ENCODE data around the gene SPTLC3.

Gene SPTLC3

DNA sequence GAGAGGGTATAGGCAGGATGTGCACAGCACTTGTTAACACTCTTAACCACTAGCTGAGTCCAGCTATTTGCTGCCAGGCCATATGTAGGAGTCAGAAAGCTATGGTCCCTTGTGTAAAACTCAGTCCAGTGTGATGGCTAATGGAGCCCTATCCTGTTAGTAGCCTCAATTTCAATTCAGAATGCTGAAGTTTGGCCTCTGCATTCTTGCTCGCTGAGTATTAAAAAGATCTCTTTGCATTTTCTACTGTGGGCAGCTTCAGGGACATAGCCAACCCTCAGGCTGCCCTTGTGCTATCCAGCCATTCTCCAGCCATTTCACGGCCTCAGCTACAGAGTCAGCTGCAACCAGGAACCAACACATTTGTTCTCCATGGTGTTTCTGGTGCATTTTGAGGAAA is 92.5 kb downstream of the SPTLC3 start:
- FAIRE-seq = no peak

DNA sequence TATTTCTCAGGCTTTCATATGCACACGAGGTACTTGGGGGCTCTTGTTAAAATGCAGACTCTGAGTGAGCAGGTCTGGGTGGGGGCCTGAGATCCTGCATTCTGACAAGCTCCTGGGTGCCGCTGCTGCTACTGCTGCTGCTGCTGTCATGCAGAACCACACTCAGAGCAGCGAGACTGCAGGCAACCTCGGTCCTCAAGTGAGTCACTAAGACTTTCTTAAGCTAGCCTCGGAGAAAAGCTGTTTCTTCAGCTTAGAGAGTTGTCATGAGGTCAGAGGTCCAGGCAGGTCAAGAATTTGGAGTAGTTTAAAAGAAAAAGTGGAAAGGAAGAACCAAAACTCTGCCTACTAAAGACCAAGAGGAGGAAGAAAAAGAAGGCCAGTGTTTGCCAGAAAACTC is 92.9 kb downstream of the SPTLC3 start:
- no peak for FAIRE-seq

DNA sequence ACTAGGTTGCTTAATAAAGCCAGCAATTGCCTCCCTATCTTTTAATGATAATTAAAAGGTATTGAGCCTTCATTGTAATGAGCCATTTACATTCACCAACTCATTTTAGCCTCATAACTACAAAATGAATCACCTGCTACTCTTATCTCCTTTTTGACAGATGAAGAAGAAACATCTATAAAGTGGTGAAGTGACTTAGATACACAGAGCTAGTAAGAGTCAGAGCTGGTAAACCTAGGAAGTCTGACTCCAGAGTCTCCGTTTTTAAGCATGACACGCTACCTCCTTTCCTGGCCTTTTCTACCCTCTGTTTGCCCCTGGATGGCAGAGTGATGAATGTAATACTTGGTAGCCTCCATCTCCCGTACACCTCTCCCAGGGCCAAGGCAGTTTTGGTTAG is 93.5 kb downstream of the SPTLC3 start:
- FAIRE-seq = no peak

DNA sequence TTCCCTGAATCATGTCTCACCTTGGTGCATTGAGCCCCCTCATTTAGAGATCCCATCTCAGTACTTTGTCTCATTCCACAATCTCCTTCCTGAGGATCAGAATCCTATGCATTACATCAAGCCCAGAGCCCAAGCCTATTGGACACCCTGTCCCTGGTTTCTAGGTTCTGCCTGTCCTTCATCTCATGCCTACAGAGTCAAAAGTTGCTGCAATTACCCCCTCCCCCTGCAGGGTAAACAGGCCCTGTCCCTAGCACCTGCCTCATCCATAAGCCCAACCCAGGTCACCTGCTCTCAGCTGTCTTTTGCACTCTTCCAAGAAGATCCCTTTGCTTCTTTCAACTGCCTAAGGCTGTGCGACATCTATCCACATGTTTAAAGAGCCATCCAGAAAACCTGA is 93.9 kb downstream of the SPTLC3 start:
- FAIRE-seq = no peak

DNA sequence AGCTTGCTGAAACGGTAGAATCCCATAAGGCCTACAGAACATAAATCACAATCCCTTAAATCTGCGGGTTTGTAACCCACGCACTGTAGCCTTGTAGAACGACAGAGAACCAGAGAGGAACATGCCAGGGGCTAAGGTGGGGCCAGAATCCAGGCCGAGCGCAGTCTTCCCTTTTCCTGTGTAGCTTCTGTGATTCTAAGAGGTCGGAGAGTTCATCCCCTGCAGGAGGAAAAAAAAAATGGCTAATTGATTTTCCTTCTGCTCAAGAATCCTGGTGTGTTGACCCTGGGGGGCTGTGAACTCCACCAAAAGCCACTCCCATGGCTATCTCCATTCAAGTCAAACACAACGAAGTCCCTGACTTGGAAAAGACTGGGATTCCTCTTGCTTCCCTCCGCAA is 96.3 kb downstream of the SPTLC3 start:
- FAIRE-seq = no peak

DNA sequence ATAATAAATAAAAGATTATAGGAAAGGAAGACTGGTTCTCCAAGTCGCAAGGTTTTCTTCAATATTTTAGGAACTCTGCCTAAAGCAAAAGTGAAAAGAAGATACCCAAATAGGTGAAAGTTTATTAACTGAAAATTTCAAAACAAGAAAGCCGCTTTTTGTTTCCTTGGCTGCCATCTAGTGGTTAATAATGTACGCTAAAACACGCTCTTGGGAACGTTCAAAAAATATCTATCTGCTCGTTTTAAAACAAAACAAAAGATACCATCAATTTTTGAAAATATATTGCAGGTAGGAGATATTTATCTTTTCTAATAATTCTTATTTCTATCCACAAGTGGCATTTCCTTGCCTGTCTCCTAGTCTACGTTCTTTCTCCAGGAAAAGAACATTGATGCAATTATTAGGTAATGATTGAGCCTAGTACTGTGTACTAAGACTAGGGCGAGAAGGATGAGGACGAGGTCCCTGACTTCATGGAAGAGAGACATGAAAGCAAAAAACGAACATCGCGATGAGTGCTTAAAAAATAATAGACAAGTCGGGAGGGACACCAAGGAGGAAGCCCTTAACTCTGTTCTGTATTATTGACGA is 97.2 kb downstream of the SPTLC3 start:
- FAIRE-seq = peak; percentile 88

DNA sequence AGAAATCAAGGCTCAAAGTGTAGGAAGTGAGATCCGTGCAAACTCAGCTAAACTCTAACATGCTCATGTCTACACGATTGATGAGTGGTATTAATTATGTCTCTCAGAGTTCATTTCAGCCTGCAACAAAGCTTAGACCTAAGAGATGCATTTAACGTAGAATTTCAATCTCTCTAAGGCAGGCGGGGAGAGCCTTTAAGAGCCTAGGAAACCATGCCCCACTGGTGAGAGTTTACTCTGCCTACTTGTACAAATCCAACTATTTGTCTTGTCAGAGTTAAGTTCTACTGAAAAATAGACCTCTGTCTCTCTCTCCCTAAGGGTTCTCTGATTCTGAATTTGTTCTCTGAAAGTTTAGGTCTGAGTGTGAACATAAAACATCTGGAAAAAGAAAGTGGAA is 100.9 kb downstream of the SPTLC3 start:
- FAIRE-seq = no peak

DNA sequence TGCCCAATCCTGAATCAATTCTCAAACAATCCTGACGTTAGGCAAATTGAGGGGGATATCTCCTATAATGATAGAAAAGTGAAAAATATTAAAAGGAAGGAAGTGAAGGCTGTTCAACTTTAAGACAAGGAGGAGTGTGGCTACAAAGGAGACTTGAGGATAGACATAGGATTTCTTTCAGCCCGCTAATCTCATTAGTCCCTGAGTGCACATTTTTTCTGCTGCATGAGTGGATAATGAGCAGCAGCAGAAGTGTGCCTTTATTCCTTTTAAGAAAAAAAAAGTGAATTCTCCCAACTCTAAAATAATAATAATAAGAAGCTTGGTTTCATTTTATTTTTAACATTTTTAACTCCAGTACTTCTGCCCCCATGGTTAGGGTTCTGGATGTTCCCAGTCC is 102.0 kb downstream of the SPTLC3 start:
- FAIRE-seq = no peak

DNA sequence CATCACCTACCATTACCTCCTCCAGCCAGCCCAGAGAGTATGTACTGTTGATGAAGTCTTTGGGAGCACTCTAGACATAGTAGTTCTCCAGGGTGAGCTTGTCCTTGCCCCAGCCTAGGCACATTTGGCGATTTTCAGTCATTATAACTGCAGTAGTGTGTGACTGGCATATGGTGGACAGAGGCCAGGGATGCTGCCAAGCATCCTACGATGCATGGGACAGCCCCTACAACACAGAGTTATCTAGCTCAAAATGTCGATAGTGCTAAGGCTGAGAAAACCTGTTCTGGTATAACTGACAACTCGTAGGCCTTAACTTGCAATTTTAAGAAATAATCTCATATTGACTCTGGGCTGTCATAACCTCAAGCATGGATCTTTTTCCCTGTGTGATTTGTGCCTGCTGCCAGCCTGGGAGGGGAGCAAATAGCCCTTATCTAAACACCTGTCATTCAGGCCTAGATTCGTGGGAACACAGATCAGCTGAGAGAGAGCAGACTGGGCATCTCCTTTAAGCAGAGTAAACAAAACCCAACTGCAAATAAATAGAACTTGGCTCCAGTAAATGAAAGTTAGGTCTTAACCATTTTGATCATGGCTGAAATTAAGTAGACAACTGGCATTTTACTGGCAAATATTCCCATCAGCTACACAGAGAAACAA is 102.6 kb downstream of the SPTLC3 start:
- FAIRE-seq = no peak

DNA sequence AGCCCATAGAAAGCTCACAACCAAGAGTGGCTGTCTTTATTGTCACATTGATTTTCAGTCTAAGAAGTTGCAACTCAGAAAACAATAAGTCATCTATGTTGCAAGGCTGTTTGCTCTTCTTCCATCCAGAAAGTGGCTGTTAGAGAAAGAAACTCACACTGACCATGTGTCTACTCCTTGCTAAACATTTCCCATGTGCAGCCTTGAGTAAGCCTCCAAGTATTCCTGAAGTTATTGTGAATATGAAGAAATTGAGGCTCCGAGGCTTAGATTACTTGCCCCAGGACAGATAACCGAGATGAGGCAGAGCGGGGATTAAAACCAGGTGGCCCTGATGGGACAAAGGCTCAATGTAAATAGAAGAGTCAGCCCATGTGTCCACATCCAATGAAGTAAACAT is 105.0 kb downstream of the SPTLC3 start:
- FAIRE-seq = no peak

DNA sequence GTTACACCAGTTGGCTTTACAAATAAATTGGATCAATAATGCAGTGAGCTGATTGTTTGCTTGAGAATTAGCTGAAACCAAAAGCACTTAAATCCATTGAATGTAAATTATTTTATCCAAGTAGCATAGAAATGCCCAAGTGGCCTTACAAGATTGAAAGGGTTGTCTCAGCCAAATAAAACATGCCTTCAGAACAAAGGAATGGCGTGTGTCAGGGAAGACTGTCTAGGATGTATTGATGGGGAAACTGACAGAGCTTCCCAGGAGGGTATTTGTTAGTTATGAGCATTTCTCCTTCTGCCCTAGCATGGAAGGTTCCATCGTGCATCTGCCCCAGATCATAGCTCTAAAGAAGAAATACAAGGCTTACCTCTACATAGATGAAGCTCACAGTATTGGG is 108.4 kb downstream of the SPTLC3 start:
- no peak for FAIRE-seq

DNA sequence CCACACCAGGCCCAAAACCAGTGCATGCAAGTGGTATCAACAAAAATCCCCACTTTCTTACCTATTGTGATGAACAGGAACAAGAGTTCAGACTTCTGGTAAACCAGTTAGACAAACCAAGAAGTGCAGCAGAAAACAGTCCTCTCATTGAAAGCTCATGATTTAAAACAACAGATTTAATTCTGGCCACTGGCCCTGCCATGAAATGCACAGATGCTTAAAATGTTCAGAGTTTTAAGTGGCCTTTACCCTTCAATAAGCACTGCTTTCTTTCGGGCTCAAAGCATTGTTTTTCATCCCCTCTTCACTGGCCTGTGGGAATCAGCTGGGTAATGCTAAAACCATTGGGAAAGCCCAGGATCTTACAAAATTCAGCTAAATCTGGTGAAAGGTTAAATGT is 109.9 kb downstream of the SPTLC3 start:
- FAIRE-seq = no peak

DNA sequence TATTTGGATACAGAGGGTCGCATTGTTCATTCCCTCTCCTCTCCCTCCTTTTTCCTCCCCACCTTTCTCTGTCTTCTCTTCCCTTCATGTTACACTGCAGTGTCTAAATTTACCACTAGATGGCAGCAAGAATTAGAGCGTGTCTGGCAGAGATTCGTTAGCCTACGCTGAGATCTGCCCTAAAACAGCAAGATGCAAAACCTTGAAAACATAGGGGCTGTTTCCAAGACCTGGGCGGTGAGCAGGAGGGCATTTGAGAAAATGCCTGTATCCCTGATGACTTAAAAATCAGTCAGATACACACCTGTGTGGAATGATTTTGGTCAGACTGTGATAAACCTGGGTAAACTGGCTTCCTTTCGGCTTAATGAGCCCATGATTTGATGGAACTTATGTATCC is 110.8 kb downstream of the SPTLC3 start:
- FAIRE-seq = peak; percentile 74

DNA sequence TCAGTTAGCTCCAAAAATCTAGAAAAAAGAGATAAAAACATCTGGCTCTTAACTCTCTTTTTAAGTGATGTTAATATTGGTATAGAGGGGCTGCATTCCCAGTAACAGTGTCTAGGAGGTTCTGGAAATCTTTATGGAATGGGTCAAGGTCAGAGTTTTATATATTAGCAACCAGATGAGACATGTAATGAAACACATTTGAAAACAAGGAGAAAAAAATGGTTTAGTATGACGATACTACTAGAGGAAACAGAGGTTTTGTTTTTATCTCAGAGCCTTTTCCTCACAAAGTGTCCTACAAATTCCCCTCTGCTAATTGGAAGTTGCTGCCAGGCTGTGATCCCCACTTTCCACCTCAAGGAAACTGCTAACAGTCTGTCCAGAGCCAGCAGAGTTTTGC is 111.7 kb downstream of the SPTLC3 start:
- no peak for FAIRE-seq

DNA sequence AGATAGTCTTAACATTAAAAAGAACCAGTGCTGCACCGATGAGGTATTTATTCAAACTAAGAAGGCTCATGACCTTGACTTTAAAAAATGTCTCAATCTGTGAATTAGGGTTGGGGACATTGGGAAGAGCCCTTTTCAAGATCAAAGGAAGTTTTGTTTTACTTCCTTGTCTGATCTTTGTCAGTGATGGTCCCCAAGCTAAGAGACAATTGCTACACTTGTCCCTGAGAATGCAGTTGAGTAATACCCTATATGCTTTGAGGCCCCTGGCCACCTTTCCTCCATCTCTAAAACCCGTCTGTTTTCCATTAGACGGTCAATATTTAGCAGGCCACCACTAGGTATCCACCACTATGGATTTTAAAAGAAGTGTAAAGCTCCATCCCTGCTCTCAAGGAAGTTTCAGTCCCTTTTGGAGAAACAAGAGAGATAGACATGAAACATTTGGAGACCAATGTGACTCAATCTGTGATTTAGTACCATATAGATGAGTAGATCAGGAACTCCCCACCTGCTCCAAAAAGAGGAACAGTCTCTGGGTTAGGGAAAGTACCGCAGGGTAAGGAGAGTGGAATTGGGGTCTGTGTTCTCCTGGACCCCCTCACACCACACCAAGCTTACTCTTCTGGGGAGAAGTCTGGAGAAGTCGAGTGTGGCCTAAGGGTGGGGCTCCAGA is 113.2 kb downstream of the SPTLC3 start:
- FAIRE-seq = no peak

DNA sequence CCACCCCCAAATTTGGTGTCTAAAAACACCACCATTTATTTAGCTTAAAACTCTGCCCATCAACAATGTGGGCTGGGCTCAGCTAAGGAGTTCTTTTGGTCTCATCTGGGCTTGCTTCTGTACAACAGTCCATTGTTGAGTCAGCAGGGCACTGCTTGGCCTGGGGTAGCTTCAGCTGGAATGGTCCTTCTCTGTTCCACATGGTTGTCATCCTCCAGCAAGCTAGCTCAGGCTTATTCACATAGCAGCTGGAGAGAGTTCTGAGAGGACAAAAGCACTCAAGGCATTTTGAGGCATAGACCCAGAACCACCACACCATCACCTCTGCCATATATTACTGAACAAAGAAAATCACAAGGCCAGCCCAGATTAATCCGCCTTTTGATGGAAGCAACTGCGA is 116.7 kb downstream of the SPTLC3 start:
- no peak for FAIRE-seq

DNA sequence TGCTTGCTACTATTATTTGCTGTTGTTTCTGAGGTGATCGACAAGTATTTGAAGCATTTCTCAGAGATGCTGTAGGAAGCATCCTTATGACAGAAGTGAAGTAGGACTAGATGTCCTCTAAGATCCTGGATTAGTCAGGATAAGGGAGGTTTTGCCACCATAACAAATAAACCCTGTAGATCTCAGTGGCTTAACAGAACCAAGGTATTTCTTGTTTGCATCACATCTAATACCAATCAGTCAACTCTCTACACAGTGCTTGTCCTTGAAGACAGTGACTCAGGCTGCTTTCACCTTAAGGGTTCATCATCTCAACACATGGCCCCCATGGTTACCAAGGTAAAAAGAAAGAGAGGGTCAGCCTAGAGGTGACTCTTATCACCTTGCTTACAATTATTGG is 119.4 kb downstream of the SPTLC3 start:
- FAIRE-seq = no peak

DNA sequence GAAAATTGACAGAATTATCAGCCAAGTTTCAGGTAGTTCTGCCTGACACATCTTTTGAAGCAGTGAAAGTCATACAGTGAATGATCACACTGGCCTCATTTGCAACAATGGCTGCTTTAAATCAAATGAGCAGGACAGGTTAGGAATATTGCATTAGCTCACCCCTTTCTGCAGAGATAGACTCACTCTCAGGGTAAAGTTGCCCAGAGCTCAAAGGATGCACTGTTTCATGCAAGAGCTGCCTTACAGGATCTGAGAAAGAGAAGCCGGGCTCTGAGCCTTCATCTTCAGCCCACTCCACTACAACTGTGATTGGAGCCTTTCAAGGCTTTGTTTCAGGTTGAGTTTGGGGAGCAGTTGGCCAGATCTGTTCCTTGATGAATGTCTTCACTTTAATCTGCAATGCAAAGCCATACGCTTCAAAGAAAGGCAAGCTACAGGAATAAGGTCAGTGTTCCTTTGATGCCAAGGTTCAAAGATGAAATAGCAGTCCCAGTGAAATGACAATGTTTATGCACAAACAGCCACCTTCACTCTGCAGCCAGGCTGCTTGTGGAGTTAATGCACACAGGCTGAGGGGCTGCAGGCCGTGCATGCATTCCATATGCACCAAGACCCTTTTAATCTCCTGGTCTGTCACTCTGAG is 121.4 kb downstream of the SPTLC3 start:
- FAIRE-seq = no peak

DNA sequence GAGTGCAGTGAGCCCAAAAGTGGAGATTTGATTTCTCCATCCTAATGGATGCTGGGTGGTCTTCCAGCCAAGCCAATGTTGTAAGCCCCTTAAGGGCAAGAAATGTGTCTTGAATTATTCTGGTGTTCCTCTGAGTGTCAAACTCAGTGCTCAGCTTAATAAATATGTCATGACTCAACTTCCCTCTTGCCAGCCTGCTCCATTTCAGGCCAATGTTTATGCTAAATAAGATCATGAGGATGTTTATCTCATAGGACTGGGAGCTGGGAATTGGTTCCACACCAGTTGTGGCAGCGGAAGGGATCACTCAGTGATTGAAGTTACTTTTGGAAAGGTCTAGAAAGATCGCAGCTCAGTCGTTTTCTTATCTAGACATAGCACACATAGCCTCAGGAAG is 121.9 kb downstream of the SPTLC3 start:
- no peak for FAIRE-seq

DNA sequence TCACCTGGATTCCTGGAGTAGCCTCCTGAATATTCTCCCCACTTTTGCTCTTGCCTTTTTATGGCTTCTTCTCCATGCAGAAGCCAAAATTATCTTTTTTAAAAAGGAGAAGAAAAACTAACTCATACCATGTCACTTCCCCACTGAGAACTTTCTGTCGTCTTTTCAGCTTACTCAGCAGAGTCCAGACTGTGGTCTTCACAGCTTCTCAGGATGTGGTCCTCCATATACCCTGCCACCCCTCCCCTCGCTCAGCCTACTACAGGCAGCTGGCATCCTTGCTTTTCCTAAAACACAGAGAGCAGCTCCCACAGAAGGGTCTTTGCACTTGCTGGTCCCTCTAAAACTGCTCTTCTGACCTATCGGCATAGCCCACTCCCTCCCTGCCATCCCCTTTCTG is 122.9 kb downstream of the SPTLC3 start:
- FAIRE-seq = no peak

DNA sequence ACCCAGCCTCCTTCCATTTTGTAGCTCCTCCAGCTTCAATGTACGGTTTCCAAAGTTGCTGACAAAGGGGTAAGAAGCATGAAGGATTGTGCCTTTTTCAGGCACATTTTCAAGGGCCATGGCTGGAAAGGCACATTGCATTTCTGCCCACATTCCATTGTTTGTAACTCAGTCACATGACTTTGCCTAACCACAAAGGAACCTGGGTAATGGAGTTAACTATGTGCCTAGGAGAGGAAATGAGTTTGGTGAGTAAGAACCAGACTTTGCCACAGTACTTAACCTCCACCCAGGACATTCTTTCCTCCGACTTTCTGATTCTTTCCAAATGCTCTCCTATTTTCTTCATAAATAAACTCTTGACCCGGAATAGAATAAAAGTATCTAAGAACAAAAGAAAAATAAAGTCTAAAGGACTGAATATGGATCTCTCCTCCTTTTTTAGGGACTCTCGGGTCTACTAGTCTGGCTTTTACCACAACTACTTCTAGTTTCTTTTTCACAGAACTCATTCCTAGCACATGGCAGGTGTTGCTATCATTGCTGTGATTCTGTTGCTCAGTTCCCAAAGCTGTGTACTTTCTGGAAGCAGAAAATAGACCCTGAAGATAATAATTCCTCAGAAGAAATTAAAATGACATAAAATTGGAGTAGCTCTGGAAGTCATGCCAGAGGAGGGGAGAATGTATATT is 130.8 kb downstream of the SPTLC3 start:
- FAIRE-seq = no peak

DNA sequence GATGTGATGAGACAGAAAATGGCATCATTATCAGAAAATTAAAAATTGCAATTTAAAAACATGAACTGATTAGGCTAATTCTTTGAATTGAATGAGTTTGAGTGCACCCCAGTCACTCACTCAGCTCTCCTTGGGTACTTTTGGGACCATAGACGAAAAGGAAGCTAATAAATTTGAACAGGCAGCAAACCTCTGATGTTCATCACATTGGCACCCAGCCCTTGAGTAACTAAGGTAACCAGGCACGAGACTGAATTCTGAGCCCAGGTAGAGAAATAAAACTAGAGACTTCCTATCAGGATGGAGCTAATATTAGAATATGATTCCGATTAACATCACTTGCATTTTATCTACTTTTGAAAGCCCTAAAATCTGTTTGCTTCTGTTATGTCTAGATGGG is 131.4 kb downstream of the SPTLC3 start:
- no peak for FAIRE-seq

DNA sequence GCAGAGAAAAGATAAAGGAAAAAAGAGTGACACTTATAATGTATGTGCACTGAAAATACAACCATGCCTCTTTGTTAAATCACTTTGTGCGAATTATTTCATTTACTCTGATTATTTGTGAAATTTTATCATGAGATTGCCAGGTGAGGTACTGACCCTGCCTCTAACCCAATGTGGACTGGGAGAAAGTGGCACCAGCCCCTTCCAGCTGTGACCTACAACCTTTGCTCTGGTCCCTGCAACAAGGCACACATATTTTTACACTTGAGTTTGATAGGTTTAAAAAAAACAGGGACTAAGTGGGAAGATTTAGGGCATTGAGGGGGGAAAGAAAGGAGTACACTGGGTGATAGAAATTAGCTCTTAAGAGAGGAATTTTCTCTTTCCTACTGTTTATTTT is 132.0 kb downstream of the SPTLC3 start:
- FAIRE-seq = no peak

All from endometrium (tissue), 2 donors.